HEK293 (cell line): ENCODE measurements around the gene SAMD9.

Experiments
- CTCF ChIP-seq: fragments of 450-650 bp; formaldehyde crosslinking; IDR thresholded peaks from 2 replicates; pipeline ENCODE4 v1.5.1; 2016; ENCODE audit warnings: missing biosample characterization, missing genetic modification characterization
- FEZF1 ChIP-seq: fragments of 450-650 bp; formaldehyde crosslinking; IDR thresholded peaks from 2 replicates; pipeline ENCODE4 v1.5.1; 2016; ENCODE audit warnings: missing biosample characterization, missing genetic modification characterization
- KLF10 ChIP-seq: fragments of 450-650 bp; IDR thresholded peaks from 2 replicates; pipeline ENCODE4 v1.5.1; 2018; ENCODE audit warnings: missing biosample characterization, mild to moderate bottlenecking, missing genetic modification characterization
- MZF1 ChIP-seq: fragments of 450-650 bp; formaldehyde crosslinking; IDR thresholded peaks from 2 replicates; pipeline ENCODE4 v1.5.1; 2017; ENCODE audit warnings: missing biosample characterization, missing genetic modification characterization, borderline replicate concordance
- PRDM10 ChIP-seq: fragments of 450-650 bp; formaldehyde crosslinking; IDR thresholded peaks from 2 replicates; pipeline ENCODE4 v1.5.1; 2016; ENCODE audit warnings: missing biosample characterization, missing genetic modification characterization
- ZFP3 ChIP-seq: fragments of 450-650 bp; formaldehyde crosslinking; IDR thresholded peaks from 2 replicates; pipeline ENCODE4 v1.5.1; 2016; ENCODE audit warnings: low read depth, missing biosample characterization, missing genetic modification characterization
- ZNF704 ChIP-seq: fragments of 450-650 bp; formaldehyde crosslinking; IDR thresholded peaks from 2 replicates; pipeline ENCODE4 v1.5.1; 2016; ENCODE audit warnings: missing biosample characterization, missing genetic modification characterization
- ZNF776 ChIP-seq: fragments of 450-650 bp; formaldehyde crosslinking; IDR thresholded peaks from 2 replicates; pipeline ENCODE4 v1.5.0; 2017; ENCODE audit warnings: missing biosample characterization, missing genetic modification characterization, borderline replicate concordance
- ZNF785 ChIP-seq: fragments of 450-650 bp; formaldehyde crosslinking; IDR thresholded peaks from 2 replicates; pipeline ENCODE4 v1.5.1; 2016; ENCODE audit warnings: missing biosample characterization, missing genetic modification characterization
- ZSCAN4 ChIP-seq: fragments of 450-650 bp; formaldehyde crosslinking; IDR thresholded peaks from 2 replicates; pipeline ENCODE4 v1.5.1; 2017; ENCODE audit warnings: missing biosample characterization, missing genetic modification characterization

GRCh38 chr7:93165447-93165846 is 47.7 kb upstream of the SAMD9 start:
- TF ChIP-seq KLF10 (tag by site-specific recombination) (no peak), ZNF776 (no peak), CTCF (no peak), MZF1 (no peak), PRDM10 (tag by site-specific recombination) (no peak), ZNF785 (tag by site-specific recombination) (no peak), ZFP3 (tag by site-specific recombination) (no peak), ZSCAN4 (tag by site-specific recombination) (no peak), ZNF704 (tag by site-specific recombination) (no peak), FEZF1 (no peak)
